Activated B cell treated with CpG ODN at 0.5 μM for 24 hours (primary cell): Measurements from ENCODE around the gene SLC9C2. TPM values are rescaled to one million over a fixed set of nuclear protein-coding genes. Genes with fewer than 3 reads are reported as not detected.

Experiments
- ATAC-seq: fragments of 200-7000 bp; cut with Tn5 transposase; one replicate; pipeline ENCODE4 v1.10.0; 2021; ENCODE audit warnings: low read depth, mild to moderate bottlenecking, moderate library complexity
- CTCF ChIA-PET: fragments of 350-600 bp; sonication (Branson Sonifier 250); formaldehyde crosslinking; loops from one replicate; lab custom pipeline; 2021; ENCODE audit warnings: antibody characterized with exemption; lab: Charles Lee
- POLR2A ChIA-PET: fragments of 350-600 bp; sonication (Branson Sonifier 250); formaldehyde crosslinking; loops from one replicate; lab custom pipeline; 2021; ENCODE audit warnings: antibody characterized with exemption; lab: Charles Lee
- DNase-seq: peaks from one replicate; pipeline ENCODE4 v3.0.0; 2022
- H3K27ac Mint-ChIP-seq: one replicate; pipeline ENCODE4 v1.8.0; 2020; ENCODE audit warnings: mixed read lengths
- H3K27me3 Mint-ChIP-seq: one replicate; pipeline ENCODE4 v1.8.0; 2021; ENCODE audit warnings: mixed read lengths
- H3K36me3 Mint-ChIP-seq: one replicate; pipeline ENCODE4 v1.8.0; 2021; ENCODE audit warnings: low read depth, mixed read lengths
- H3K4me1 Mint-ChIP-seq: one replicate; pipeline ENCODE4 v1.8.0; 2021; ENCODE audit warnings: mixed read lengths
- H3K4me3 Mint-ChIP-seq: one replicate; pipeline ENCODE4 v1.8.0; 2020; ENCODE audit warnings: mild to moderate bottlenecking, mixed read lengths
- H3K9me3 Mint-ChIP-seq: one replicate; pipeline ENCODE4 v1.8.0; 2020; ENCODE audit warnings: mixed read lengths
- CTCF ChIP-seq: fragments of 200-600 bp; IDR thresholded peaks from one replicate; pipeline ENCODE4 v1.8.0; 2022; ENCODE audit warnings: antibody characterized with exemption, mild to moderate bottlenecking
- intact Hi-C: fragments of 100-400 bp; cut with micrococcal nuclease; formaldehyde crosslinking; loops from one replicate; pipeline ENCODE4 v1.15.1; 2024
- total RNA-seq: library from RNA; stranded (reverse); gene quantifications from 2 replicates; pipeline ENCODE4 v1.2.3, GENCODE V29; 2022

The SLC9C2 gene
- total RNA-seq, 1 donor from 2014 or later = not detected

- ChIA-PET POLR2A (no interaction called here), CTCF (no interaction called here)
- DNase-seq (no peak), ATAC-seq (no peak)
- intact Hi-C loops = no loop called here
- TF ChIP-seq CTCF = no peak
- H3K4me3 Mint-ChIP-seq = no peak overlapping the region
- peaks cover 11% of the 10 kb centered on the region for H3K9me3 Mint-ChIP-seq
- H3K4me1 Mint-ChIP-seq = no peaks in the 10 kb centered on the region
- H3K27me3 Mint-ChIP-seq = peaks cover 5% of the 10 kb centered on the region
- no peaks in the 10 kb centered on the region for H3K36me3 Mint-ChIP-seq
- no peak overlapping the region for H3K27ac Mint-ChIP-seq
Measured at GRCh38 chr1:173561263-173561662, 41.6 kb downstream of the SLC9C2 start.

GRCh38 chr1:173560285-173560880 lies 42.5 kb downstream of the SLC9C2 start:
- Mint-ChIP-seq H3K4me1 (no peaks in the 10 kb centered on the region), H3K27ac (no peak overlapping the region), H3K9me3 (peaks cover 7% of the 10 kb centered on the region), H3K4me3 (no peak overlapping the region), H3K36me3 (no peaks in the 10 kb centered on the region), H3K27me3 (peaks cover 2% of the 10 kb centered on the region)
- CTCF ChIA-PET = no interaction called here
- intact Hi-C loops = no loop called here
- TF ChIP-seq CTCF = no peak
- POLR2A ChIA-PET = no interaction called here
- DNase-seq (no peak), ATAC-seq (no peak)

DNA sequence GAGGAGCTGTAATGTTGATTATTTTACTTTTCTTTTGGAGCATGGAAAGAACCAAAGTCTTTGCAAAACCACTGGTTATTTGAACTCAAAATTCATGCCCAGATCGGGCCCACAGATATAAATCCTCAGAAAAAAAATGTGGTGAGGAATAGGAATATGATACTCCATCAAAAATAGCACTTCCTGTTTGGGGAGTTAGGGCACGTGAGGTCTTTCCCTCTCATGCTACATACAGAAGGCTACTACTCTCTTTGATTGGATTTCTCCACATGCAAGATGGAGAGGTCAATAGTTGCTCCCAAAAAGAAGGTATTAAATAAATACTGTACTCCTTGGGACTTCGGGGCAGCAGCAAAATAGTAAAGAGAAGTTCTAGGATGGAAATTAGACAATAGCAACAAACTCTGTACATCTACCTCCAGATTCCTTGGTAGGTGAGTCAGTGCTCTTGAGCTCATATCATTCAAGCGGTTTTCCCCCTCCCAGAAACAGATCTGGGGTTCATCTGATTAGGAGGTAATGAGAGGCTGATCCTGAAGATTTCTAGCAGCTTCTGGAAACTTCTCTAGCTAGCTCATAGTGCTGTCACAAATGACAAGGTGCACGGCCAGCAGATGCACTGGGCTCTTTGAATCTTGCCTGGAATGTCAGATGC lies 47.1 kb downstream of the SLC9C2 start:
- Mint-ChIP-seq H3K27ac (no peak overlapping the region), H3K36me3 (no peaks in the 10 kb centered on the region), H3K9me3 (no peaks in the 10 kb centered on the region), H3K27me3 (no peaks in the 10 kb centered on the region), H3K4me3 (no peak overlapping the region), H3K4me1 (no peaks in the 10 kb centered on the region)
- ATAC-seq (no peak), DNase-seq (no peak)
- intact Hi-C loops = no loop called here
- POLR2A ChIA-PET = no interaction called here
- CTCF ChIA-PET = no interaction called here
- TF ChIP-seq CTCF = no peak

- no peaks in the 10 kb centered on the region for H3K4me1 Mint-ChIP-seq
- CTCF ChIA-PET = no interaction called here
- H3K36me3 Mint-ChIP-seq = no peaks in the 10 kb centered on the region
- ATAC-seq (no peak), DNase-seq (no peak)
- H3K4me3 Mint-ChIP-seq = no peak overlapping the region
- no peak overlapping the region for H3K27ac Mint-ChIP-seq
- POLR2A ChIA-PET = no interaction called here
- TF ChIP-seq CTCF = no peak
- intact Hi-C loops = no loop called here
- no peaks in the 10 kb centered on the region for H3K9me3 Mint-ChIP-seq
- no peaks in the 10 kb centered on the region for H3K27me3 Mint-ChIP-seq
Measured at GRCh38 chr1:173554541-173555250, 48.2 kb downstream of the SLC9C2 start.

DNA sequence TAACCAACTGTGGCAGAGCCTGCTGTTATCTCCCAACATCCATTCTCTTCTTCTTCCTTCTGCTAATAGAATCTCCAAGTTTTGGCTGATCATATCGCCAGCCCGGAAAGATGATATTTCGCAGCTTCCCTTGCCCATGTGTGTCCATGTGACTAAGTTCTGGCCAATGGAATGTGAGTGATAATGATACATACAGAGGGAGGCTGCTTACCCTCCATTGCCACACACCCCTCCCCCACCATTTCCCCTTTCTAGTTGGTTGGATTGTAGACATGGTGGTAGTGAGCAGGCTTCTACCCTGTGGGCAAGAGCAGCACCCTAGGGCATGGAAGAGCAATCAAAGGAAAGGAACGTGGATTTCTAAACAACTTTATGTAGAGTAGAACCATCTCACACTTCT lies 48.8 kb downstream of the SLC9C2 start:
- ATAC-seq = no peak
- intact Hi-C loops = no loop called here
- Mint-ChIP-seq H3K4me3 (no peak overlapping the region), H3K36me3 (no peaks in the 10 kb centered on the region), H3K27me3 (no peaks in the 10 kb centered on the region), H3K4me1 (no peaks in the 10 kb centered on the region), H3K27ac (no peak overlapping the region), H3K9me3 (no peaks in the 10 kb centered on the region)
- DNase-seq = no peak
- no peak for TF ChIP-seq CTCF
- CTCF ChIA-PET = no interaction called here
- POLR2A ChIA-PET = no interaction called here
